ENCODE data around the gene REV1.

- TF ChIP-seq POLR2A (IDR thresholded peaks at IDR 0.05) (no peak), CTCF (IDR thresholded peaks at IDR 0.05) (no peak)
These were observed 15.2 kb upstream of the REV1 start for GRCh38 chr2:99504844-99505584.

Data from thyroid gland (tissue), 4 donors.